Left lung (tissue), 10 donors: ENCODE results near the gene TMOD4. TPM values are rescaled to one million over a fixed set of nuclear protein-coding genes. Genes with fewer than 3 reads are reported as not detected.

Experiments
- ATAC-seq: fragments of 200-7000 bp; cut with Tn5 transposase; one replicate; pipeline ENCODE4 v1.9.1; 2020; ENCODE audit warnings: moderate library complexity
- DNase-seq, 4 donors: peaks; one replicate each; pipeline ENCODE4 v3.0.0-alpha.2; 2013 to 2020
- H3K27ac ChIP-seq, 2 donors: fragments of 200-600 bp; sonication (generic) in 1 of 2; one replicate each; pipeline versions ENCODE4 v1.5.0 to v1.8.0; 2020 to 2021
- H3K27me3 ChIP-seq, 2 donors: fragments of 200-600 bp; sonication (generic) in 1 of 2; one replicate each; pipeline versions ENCODE4 v1.5.0 to v1.8.0; 2020 to 2021
- H3K36me3 ChIP-seq, 2 donors: fragments of 200-600 bp; sonication (generic) in 1 of 2; one replicate each; pipeline versions ENCODE4 v1.5.0 to v1.8.0; 2020 to 2021
- H3K4me1 ChIP-seq, 2 donors: fragments of 200-600 bp; one replicate each; pipeline ENCODE4 v1.8.0; 2021
- H3K4me3 ChIP-seq, 2 donors: fragments of 200-600 bp; sonication (generic) in 1 of 2; one replicate each; pipeline versions ENCODE4 v1.5.0 to v1.8.0; 2020 to 2021; ENCODE audit warnings: mild to moderate bottlenecking in 1 of 2
- H3K9me3 ChIP-seq, 2 donors: fragments of 200-600 bp; sonication (generic) in 1 of 2; one replicate each; pipeline versions ENCODE4 v1.5.0 to v1.8.0; 2020 to 2021
- CTCF ChIP-seq, 2 donors: fragments of 200-600 bp; sonication (generic) in 1 of 2; IDR thresholded peaks; one replicate each; pipeline versions ENCODE4 v1.5.0 to v1.8.0; 2021; ENCODE audit warnings: antibody characterized with exemption in 2 of 2
- intact Hi-C, 2 donors: fragments of 100-400 bp; cut with DNase I; formaldehyde crosslinking; loops; one replicate each; pipeline versions ENCODE4 v1.11.2 to v1.14.2; 2022
- polyA plus RNA-seq, 6 donors: library from polyadenylated mRNA; unstranded; fragments of 120-200 nt; gene quantifications; one replicate each; pipeline ENCODE4 v1.2.1, GENCODE V29; 2013; ENCODE audit not compliant: insufficient read length in 6 of 6
- total RNA-seq, 2 donors: library from RNA; stranded (reverse); fragmentation: NEBNext Ultra II Directional; extraction: Animal tissue kit (Norgen Biotek cat#: 25700); gene quantifications; one replicate each; pipeline ENCODE4 v1.2.1, GENCODE V29; 2021
- donor health status: DM: no; HTN: yes; CAD: no.
- donor health status: DM: no; HTN: no; CAD: no.

TMOD4 gene
- total and polyA plus RNA-seq, 8 donors: 0.97 to 2.4 (median 1.5) TPM; not detected in 1

GRCh38 chr1:151165281-151165737 lies 10.5 kb downstream of the TMOD4 start:
- H3K4me3 ChIP-seq: peak overlapping the region; percentile 57 to 88
- intact Hi-C loops: no loop called here
- peak overlapping the region; percentile 78 to 87 for H3K27ac ChIP-seq
- peaks cover 16 to 42% of the 10 kb centered on the region in 2 donors for H3K4me1 ChIP-seq
- DNase-seq (peak in 2 of 4 donors; percentile 53 to 73), ATAC-seq (peak; percentile 58)
- no peak for TF ChIP-seq CTCF (IDR thresholded peaks at IDR 0.05)
- H3K9me3 ChIP-seq: no peaks in the 10 kb centered on the region
- H3K27me3 ChIP-seq: no peaks in the 10 kb centered on the region
- peaks cover 0 to 48% of the 10 kb centered on the region in 2 donors for H3K36me3 ChIP-seq

GRCh38 chr1:151164732-151165280 lies 11.0 kb downstream of the TMOD4 start:
- no peak for DNase-seq
- Histone ChIP-seq H3K4me3 (peak overlapping the region; percentile 57 to 88), H3K4me1 (peaks cover 16 to 47% of the 10 kb centered on the region in 2 donors), H3K36me3 (peaks cover 0 to 44% of the 10 kb centered on the region in 2 donors), H3K9me3 (no peaks in the 10 kb centered on the region), H3K27ac (peak overlapping the region; percentile 78 to 87), H3K27me3 (no peaks in the 10 kb centered on the region)
- ATAC-seq: peak; percentile 23
- intact Hi-C loops: no loop called here
- no peak for TF ChIP-seq CTCF (IDR thresholded peaks at IDR 0.05)

- H3K4me1 ChIP-seq: peaks cover 0 to 51% of the 10 kb centered on the region in 2 donors
- H3K27ac ChIP-seq: peak overlapping the region in 1 of 2 donors; percentile 93
- ATAC-seq: no peak
- TF ChIP-seq CTCF (IDR thresholded peaks at IDR 0.05): no peak
- no peaks in the 10 kb centered on the region for H3K27me3 ChIP-seq
- peak overlapping the region in 1 of 2 donors; percentile 57 for H3K4me3 ChIP-seq
- no peaks in the 10 kb centered on the region for H3K9me3 ChIP-seq
- peaks cover 0 to 29% of the 10 kb centered on the region in 2 donors for H3K36me3 ChIP-seq
- intact Hi-C loops: loop anchor here in 1 of 2 donors (5.0 kb wide), 1 partner anchor 57 kb away; no protein-coding TSS in a partner anchor
- peak in 1 of 4 donors; percentile 25 for DNase-seq
Observed at GRCh38 chr1:151159373-151159772, 16.4 kb downstream of the TMOD4 start.

GRCh38 chr1:151158751-151159251 lies 17.0 kb downstream of the TMOD4 start:
- no peaks in the 10 kb centered on the region for H3K27me3 ChIP-seq
- peak overlapping the region in 1 of 2 donors; percentile 93 for H3K27ac ChIP-seq
- ATAC-seq (no peak), DNase-seq (peak in 2 of 4 donors; percentile 34 to 81)
- no peaks in the 10 kb centered on the region for H3K9me3 ChIP-seq
- intact Hi-C loops: loop anchor here in 1 of 2 donors (5.0 kb wide), 1 partner anchor 56 kb away; no protein-coding TSS in a partner anchor
- TF ChIP-seq CTCF (IDR thresholded peaks at IDR 0.05): no peak
- H3K36me3 ChIP-seq: peaks cover 0 to 29% of the 10 kb centered on the region in 2 donors
- peaks cover 0 to 49% of the 10 kb centered on the region in 2 donors for H3K4me1 ChIP-seq
- H3K4me3 ChIP-seq: peak overlapping the region in 1 of 2 donors; percentile 57

- intact Hi-C loops: loop anchor here in 1 of 2 donors (5.0 kb wide), 1 partner anchor 56 kb away; no protein-coding TSS in a partner anchor
- no peaks in the 10 kb centered on the region for H3K27me3 ChIP-seq
- ATAC-seq (no peak), DNase-seq (peak in 1 of 4 donors; percentile 17)
- H3K9me3 ChIP-seq: no peaks in the 10 kb centered on the region
- H3K27ac ChIP-seq: peak overlapping the region in 1 of 2 donors; percentile 93
- H3K4me3 ChIP-seq: peak overlapping the region in 1 of 2 donors; percentile 57
- H3K36me3 ChIP-seq: peaks cover 0 to 29% of the 10 kb centered on the region in 2 donors
- peaks cover 0 to 49% of the 10 kb centered on the region in 2 donors for H3K4me1 ChIP-seq
- no peak for TF ChIP-seq CTCF (IDR thresholded peaks at IDR 0.05)
Observed at GRCh38 chr1:151158326-151158725, 17.5 kb downstream of the TMOD4 start.
